ENCODE results near the gene FAM110D. TPM values are rescaled to one million over a fixed set of nuclear protein-coding genes. Genes with fewer than 3 reads are reported as not detected.

The FAM110D gene
- total RNA-seq, 1 experiment from 2014 or later, result 0.14 TPM

DNA sequence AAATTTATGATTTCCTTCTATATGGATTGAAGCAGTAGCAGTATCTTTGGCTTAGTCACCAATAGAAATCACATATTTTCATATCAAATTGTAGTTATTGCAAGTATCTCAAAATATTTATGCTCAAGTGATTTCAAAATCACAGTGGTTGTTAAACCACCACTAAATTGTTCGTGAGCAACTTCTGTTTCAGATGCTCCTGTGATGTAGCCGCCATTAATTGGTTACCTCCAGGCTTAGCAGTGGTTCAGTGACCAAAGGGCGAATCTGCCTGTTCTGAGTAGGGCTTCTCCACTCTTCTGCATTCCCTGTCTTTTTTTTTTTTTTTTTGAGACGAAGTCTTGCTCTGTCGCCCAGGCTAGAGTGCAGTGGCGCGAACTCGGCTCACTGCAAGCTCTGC, 16.5 kb downstream of the FAM110D start:
- in situ Hi-C loops (cut with HindIII; ENCODE audit: low pct_unique_long_range_greater_than_20kb, low sequenced_read_pairs), result no loop called here
- no peak for DNase-seq (ENCODE audit: low read depth)

DNA sequence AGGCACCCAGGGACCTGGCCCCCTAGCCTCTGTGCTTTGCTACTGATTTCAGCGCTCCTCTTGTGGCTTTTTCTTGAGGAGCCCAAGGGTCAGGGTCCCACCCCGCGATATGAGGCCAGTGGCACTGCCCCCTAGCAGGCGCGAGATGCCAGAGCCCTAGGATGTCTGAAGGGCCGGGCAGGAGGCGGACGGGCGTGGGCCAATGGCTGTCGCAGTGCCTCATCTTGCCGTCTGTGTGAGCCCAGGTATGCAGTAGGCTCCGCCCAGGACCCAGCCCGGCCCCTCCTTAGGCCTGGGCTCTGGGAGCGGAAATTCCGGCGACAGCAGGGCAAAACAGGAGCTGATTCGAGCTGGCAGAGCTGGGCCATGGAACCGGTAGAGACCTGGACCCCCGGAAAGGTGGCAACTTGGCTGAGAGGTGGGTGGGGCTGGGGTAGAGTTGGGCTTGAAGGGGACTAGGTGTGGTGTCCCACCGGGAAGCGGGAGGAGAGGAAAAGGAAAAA, 18.4 kb downstream of the FAM110D start, which contains the start of gene CNKSR1:
CNKSR1 (plus strand) TSS at position 310 of the 503 bp plus-strand sequence; CDS start at position 367, 57 bp downstream.
- in situ Hi-C loops (cut with HindIII; ENCODE audit: low pct_unique_long_range_greater_than_20kb, low sequenced_read_pairs), result no loop called here
- DNase-seq (ENCODE audit: low read depth), result no peak

DNA sequence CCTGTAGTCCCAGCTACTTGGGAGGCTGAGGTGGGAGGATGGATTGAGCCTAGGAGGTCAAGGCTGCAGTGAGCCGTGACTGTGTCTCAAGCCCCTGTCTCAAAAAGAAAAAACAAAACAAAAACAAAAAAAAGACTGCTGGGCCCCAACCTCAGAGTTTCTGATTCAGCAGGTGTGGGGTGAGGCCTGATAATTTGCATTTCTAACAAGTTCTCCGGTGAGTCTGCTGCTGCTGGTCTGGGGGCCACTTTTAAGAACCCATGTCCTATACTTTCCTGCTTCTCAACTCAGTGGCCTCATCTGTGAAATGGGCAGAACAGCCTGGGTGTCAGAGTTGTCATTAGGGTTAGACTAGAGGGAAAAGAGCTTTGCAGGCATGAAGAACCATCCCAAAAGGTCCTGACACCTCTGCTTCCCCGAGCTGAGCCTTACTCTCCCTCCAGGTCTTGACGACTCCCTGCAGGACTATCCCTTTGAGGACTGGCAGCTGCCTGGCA, 21.2 kb downstream of the FAM110D start:
- in situ Hi-C loops (cut with HindIII; ENCODE audit: low pct_unique_long_range_greater_than_20kb, low sequenced_read_pairs), result no loop called here

DNA sequence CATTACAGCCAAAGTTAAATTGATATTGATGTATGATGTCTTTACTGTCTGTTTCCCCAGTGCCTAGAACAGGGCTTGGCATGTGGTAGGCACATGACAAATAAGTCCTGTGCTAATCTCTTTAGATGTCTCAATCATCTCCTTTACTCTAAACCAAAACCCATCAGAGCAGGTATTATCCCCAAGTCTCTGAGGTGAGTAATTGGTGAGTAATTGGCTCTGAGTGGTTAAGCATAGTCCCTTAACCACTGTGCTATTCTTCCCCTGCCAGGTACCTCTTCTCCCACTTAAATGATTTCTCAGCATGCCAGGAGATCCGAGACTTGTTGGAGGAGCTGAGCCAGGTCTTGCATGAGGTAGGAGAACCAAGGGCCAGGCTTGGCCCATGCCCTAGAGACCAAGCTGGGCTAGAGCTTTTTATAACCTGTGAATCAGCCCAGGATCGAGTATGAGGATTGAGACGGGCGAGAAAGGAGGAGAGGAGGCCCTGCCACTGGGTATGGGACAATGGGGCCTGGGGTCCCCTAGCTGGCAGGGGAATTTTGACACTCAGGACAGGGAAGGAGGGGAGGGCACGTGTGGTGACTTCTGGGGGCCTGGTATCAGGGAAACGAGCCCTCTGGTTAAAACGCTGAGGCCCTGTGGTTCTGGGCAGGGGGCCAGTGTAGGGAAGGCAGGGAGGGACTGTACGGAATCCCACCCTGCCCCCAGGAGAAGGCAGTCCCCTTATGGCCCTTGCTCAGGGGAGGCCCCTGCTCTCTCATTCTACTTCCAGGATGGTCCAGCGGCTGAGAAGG, 22.9 kb downstream of the FAM110D start:
- no peak for DNase-seq (ENCODE audit: low read depth)
- in situ Hi-C loops (cut with HindIII; ENCODE audit: low pct_unique_long_range_greater_than_20kb, low sequenced_read_pairs), result no loop called here

More for the DNA sequence above, 21.2 kb downstream of the FAM110D start:
- DNase-seq (ENCODE audit: low read depth), result no peak

DNA sequence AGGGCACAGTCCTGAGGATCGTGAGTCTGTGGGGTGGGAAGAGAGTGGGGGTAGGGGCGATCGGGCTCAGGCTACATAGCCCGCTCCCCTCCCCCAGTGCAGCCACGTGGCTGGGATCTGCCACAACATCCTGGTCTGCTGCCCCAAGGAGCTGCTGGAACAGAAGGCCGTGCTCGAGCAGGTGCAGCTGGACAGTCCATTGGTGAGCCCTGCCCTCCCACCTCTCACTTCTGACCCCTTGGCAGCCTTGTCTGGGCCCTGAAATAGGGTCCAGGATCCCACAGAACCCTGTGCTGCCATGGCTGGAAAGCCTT, 23.5 kb downstream of the FAM110D start:
- in situ Hi-C loops (cut with HindIII; ENCODE audit: low pct_unique_long_range_greater_than_20kb, low sequenced_read_pairs), result no loop called here
- DNase-seq (ENCODE audit: low read depth), result no peak

DNA sequence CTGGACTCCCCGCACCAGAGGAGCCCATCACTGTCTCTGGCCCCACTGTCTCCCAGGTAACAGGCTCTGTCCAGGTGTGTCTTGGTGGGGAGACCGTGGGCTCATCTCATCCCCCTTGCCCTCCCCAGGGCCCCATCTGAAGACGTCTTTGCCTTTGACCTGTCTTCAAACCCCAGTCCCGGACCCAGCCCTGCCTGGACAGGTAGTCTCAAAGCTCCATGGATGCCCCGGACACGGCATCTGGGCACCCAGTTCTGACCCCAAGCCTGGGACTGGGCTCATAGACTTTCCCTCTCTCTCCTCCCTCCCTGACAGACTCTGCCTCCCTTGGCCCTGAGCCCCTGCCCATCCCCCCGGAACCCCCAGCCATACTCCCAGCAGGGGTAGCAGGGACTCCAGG, 25.2 kb downstream of the FAM110D start:
- in situ Hi-C loops (cut with HindIII; ENCODE audit: low pct_unique_long_range_greater_than_20kb, low sequenced_read_pairs), result no loop called here
- DNase-seq (ENCODE audit: low read depth), result no peak

DNA sequence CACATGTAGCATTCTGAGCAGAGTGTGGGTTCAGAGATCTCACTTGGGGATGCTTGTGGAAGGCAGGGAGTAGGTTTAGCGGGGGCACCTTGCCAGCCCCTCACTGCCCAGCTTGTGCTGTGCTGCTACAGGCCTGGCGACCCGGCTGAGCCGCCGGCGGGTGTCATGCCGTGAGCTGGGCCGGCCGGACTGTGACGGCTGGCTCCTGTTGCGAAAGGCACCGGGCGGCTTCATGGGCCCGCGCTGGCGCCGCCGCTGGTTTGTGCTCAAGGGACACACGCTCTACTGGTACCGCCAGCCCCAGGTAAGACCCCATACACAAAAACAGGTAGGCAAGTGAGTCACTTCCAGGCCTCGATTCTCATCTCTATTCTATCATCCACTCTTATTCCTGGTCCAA, 26.0 kb downstream of the FAM110D start:
- in situ Hi-C loops (cut with HindIII; ENCODE audit: low pct_unique_long_range_greater_than_20kb, low sequenced_read_pairs), result no loop called here
- DNase-seq (ENCODE audit: low read depth), result no peak

DNA sequence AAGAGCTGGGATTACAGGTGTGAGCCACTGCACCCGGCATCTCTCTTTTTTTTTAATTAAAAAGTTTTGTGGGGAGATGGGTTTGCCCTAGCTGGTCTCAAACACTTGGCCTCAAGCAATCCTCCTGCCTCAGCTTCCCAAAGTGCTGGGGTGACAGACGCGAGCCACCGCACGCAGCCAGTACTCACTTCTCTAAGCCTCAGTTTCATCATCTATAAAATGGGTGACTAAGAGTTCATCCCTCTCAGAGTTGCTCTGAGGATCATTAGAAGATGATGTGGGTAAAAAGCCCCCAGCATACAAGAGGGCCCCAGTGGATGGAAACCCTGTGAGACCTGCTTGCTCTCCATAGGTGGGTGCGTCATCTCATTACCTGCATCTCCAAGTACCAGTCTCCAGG, 29.0 kb downstream of the FAM110D start:
- no peak for DNase-seq (ENCODE audit: low read depth)
- in situ Hi-C loops (cut with HindIII; ENCODE audit: low pct_unique_long_range_greater_than_20kb, low sequenced_read_pairs), result no loop called here

DNA sequence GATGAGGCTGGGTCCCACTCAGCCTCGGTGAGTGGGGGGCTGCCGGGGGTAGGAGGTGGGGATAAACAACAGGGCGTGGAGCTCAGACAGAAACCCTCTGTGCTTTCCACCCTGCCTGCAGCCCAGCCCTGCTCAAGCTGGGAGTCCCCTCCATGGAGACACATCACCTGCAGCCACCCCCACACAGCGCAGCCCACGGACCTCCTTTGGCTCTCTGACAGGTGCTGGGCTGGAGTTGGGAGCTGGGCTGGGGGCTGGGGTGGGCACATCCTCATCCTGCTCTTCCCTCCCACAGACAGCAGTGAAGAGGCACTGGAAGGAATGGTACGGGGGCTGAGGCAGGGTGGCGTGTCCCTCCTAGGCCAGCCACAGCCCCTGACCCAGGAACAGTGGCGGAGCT, 29.6 kb downstream of the FAM110D start:
- in situ Hi-C loops (cut with HindIII; ENCODE audit: low pct_unique_long_range_greater_than_20kb, low sequenced_read_pairs), result no loop called here
- no peak for DNase-seq (ENCODE audit: low read depth)

DNA sequence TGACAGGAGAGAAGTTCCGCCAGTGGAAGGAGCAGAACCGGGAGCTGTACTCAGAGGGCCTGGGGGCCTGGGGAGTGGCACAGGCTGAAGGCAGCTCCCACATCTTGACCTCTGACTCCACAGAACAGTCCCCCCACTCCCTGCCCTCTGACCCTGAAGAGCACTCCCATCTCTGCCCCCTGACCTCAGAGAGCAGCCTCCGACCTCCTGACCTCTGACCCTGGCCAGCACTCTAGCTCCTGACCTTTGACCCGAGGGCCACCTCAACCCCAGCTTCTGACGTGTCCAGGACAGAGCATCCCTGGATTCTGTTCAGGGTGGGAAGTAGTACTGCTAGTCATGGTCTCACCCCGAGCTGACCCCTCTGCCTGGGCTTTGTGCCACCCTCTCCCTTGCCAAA, 30.5 kb downstream of the FAM110D start:
- in situ Hi-C loops (cut with HindIII; ENCODE audit: low pct_unique_long_range_greater_than_20kb, low sequenced_read_pairs), result no loop called here
- DNase-seq (ENCODE audit: low read depth), result no peak

DNA sequence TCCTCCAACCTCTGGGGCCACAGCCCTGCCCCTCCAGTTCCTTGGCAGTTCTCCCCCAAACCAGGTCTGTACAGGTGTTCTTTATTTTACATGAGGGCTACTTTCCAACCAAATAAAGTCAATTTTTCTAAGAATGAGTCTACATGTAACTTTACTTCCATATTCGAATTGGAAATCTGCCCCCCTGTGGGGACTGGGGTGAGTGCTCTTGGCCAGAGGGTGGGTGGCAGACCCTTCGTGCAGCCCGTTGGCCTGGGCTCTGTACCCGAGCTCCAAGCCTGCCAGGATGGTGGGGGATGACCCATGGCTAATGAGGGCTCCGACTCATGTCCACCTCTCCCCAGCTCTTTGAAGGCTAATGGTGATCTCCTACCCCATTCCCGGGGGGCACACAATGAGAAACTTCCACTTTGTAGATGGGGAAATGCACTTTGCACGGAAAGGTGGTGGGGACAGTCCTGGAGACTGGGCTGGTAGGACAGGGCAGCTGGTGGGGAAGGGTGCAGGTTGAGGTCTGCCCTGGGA, 30.9 kb downstream of the FAM110D start:
- DNase-seq (ENCODE audit: low read depth), result no peak
- in situ Hi-C loops (cut with HindIII; ENCODE audit: low pct_unique_long_range_greater_than_20kb, low sequenced_read_pairs), result no loop called here

DNA sequence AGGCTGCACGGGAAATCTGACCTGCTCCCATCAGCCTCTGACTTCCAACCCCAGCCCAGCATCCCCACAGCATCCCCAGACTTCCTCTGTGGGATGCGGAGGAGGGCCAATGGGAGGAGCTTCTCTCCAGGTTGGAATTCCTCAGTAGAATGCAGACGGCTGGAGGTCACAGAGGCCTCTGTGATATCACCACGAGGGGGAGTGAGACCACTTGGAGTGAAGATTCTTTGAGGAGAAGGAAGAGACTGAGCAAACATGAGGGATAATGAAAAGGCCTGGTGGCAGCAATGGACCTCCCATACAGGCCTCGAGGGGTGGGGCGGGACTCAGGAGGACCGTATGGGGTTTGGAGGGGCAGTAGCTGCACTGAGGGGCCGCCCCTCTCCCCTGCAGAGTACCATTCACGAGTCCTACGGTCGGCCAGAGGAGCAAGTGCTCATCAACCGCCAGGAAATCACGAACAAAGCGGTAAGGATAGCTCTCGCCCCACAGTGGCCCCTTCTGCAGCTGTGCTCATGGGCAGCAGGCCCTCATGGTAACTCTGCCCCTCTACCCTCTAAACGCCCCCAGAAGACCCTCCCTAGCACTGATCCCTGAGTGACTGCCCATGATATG, 31.6 kb downstream of the FAM110D start, which contains the start of gene CATSPER4:
CATSPER4 (plus strand) TSS at position 230 of the 615 bp plus-strand sequence; CDS start at position 256, 26 bp downstream.
- in situ Hi-C loops (cut with HindIII; ENCODE audit: low pct_unique_long_range_greater_than_20kb, low sequenced_read_pairs), result no loop called here

DNA sequence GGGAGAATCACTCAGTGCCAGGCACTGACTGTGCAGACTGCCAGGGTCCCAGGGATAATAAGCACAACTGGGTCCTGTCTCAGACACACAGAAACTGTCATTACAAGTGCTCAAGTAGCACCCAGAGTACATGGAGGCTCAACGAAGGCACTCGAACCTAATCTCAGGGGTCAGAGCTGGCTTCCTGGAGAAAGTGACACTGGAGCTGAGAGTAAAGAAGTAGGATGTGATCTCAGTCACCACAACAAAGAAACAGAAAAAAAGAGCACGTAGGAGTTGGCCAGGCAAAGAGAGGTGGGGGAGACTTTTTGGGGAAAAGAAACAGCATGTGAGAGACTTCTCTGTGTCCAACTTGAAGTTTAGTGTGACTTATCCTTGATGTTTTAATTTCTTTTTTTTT, 32.9 kb downstream of the FAM110D start:
- no peak for DNase-seq (ENCODE audit: low read depth)
- in situ Hi-C loops (cut with HindIII; ENCODE audit: low pct_unique_long_range_greater_than_20kb, low sequenced_read_pairs), result no loop called here

More for the DNA sequence above, 31.6 kb downstream of the FAM110D start, which contains the start of gene CATSPER4:
- peak; percentile 42 for DNase-seq (ENCODE audit: low read depth)

DNA sequence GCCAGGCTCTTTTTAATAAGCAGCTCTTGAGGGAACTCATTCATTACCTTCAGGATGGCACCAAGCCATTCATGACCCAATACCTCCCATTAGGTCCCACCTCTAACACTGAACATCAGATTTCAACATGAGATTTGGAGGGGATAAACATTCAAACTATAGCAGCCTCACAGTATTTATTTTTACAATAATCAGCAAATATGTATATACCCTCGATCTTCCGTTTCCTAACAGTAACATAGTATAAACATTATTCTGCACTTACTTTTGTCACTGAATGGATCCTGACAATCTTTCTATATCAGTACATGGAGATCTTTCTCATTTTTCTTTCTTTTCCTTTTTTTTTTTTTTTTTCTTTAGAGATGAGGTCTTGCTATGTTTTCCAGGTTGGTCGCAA, 36.9 kb downstream of the FAM110D start:
- no peak for DNase-seq (ENCODE audit: low read depth)
- in situ Hi-C loops (cut with HindIII; ENCODE audit: low pct_unique_long_range_greater_than_20kb, low sequenced_read_pairs), result no loop called here

DNA sequence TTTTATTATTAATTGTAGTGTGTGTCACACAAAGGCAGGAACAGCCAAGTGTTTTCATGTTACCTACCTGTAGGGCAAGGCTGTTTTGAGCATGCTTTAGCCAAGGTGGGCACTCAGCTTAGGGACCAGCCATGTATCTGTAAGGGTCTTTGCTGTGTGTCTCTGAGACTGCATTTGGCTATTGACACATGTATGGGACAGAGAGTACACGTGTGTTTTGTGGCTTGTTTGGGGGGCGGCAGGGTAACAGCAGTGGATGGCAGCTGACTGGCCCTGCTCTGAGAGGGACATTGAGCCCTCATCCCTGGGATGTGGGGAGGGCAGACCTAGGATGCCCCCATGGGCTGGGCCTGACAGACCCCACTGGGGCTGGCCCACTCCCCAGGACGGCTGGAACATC, 38.4 kb downstream of the FAM110D start:
- in situ Hi-C loops (cut with HindIII; ENCODE audit: low pct_unique_long_range_greater_than_20kb, low sequenced_read_pairs), result no loop called here
- DNase-seq (ENCODE audit: low read depth), result no peak

DNA sequence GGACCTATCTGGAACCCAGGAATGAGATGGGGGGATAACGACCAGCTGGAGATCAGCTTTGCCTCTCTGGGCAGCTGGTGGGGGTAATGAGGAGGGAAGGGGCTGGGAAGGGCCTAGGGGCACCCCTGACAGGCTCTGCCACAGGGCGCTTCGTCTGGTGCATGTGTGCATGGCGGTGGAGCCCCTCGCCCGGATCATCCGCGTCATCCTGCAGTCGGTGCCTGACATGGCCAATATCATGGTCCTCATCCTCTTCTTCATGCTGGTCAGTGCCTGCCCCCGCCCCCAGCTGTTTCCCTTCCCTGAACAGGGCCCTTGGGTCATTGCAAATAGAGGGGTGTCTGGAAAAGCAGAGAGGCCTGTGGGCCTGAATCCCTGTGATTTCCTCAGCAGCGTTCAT, 38.9 kb downstream of the FAM110D start:
- in situ Hi-C loops (cut with HindIII; ENCODE audit: low pct_unique_long_range_greater_than_20kb, low sequenced_read_pairs), result no loop called here
- DNase-seq (ENCODE audit: low read depth), result no peak

DNA sequence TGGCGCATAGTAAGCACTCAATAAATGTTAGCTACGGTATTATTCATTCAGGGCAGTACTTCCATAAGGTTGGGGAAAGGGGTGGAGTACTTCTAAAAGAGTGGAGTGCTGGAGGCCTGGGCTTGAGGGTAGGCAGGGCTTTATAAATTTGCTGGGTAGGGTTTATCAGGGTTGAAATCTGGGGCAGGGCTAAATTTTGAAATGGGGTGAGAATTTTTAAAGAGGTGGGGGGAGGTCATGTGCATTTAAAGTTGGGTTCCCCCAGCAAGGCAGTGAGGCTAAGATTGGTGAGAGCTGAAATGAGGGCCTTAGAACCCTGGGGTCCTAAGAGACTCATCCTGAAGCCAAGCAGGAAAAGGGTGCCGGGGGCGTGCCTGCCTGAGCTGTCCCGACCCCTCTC, 41.5 kb downstream of the FAM110D start:
- DNase-seq (ENCODE audit: low read depth), result no peak

DNA sequence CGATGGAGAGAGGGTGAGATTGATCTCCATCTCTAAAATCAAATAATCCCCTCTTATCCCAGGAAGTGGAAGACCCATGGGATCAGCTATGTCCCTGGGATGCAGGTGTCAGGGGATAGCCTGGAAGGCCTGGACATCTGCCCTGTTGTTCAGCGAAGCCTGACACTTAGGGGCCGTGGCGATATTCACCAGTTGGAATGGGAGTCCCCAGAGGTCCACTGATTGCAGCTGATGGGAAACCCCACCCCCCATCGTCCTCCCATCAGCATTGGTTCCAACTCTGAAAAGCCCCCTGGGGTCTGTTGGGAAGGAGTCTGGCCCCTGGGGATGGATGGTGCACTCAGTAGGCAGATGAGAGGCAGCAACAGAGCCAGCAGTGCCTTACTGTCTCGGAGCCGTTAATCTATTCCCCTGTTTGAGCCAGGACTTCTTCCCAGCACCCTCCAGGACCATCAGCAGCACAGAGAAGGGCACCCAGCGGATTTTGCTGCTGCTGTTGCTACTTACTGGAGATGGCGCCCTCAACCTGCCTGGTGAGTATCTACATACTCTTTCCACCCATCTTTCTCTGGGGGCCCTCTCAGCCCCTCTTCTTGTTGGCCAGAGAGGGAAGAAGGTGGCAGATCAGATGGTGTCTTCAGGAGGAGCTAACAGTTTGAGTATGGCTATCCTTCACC, 44.9 kb downstream of the FAM110D start:
- no peak for DNase-seq (ENCODE audit: low read depth)
- in situ Hi-C loops (cut with HindIII; ENCODE audit: low pct_unique_long_range_greater_than_20kb, low sequenced_read_pairs), result no loop called here

More for the DNA sequence above, 41.5 kb downstream of the FAM110D start:
- in situ Hi-C loops (cut with HindIII; ENCODE audit: low pct_unique_long_range_greater_than_20kb, low sequenced_read_pairs), result no loop called here

Data from Caki2 (cell line).